Measurements from ENCODE around the gene GMDS. TPM values are rescaled to one million over a fixed set of nuclear protein-coding genes. Genes with fewer than 3 reads are reported as not detected.

Gene GMDS
- total RNA-seq, 2 experiments from 2014 or later: 31.1 to 35.9 TPM

GRCh38 chr6:2037237-2037926 lies 208.0 kb downstream of the GMDS start:
- Mint-ChIP-seq H3K27me3 (peaks cover 7% of the 10 kb centered on the region), H3K4me1 (peaks cover 29% of the 10 kb centered on the region), H3K36me3 (ENCODE audit: low read depth) (peaks cover 2% of the 10 kb centered on the region), H3K9me3 (no peaks in the 10 kb centered on the region), H3K4me3 (no peak overlapping the region), H3K27ac (no peak overlapping the region)
- ChIA-PET CTCF (no interaction called here), POLR2A (no interaction called here)
- no peak for DNase-seq

- POLR2A ChIA-PET: no interaction called here
- H3K36me3 Mint-ChIP-seq (ENCODE audit: low read depth): peaks cover 2% of the 10 kb centered on the region
- CTCF ChIA-PET: no interaction called here
Observed at GRCh38 chr6:2036710-2037023, 208.7 kb downstream of the GMDS start.

GRCh38 chr6:2035826-2036709 lies 209.3 kb downstream of the GMDS start:
- Mint-ChIP-seq H3K27ac (no peak overlapping the region), H3K27me3 (peaks cover 7% of the 10 kb centered on the region)

More at GRCh38 chr6:2036710-2037023, 208.7 kb downstream of the GMDS start:
- no peak for DNase-seq
- Mint-ChIP-seq H3K4me1 (peaks cover 29% of the 10 kb centered on the region), H3K27ac (no peak overlapping the region), H3K4me3 (no peak overlapping the region), H3K9me3 (no peaks in the 10 kb centered on the region), H3K27me3 (peaks cover 7% of the 10 kb centered on the region)

GRCh38 chr6:2035046-2035445 lies 210.4 kb downstream of the GMDS start:
- Mint-ChIP-seq H3K36me3 (ENCODE audit: low read depth) (peaks cover 2% of the 10 kb centered on the region), H3K27me3 (peaks cover 7% of the 10 kb centered on the region), H3K4me1 (peaks cover 29% of the 10 kb centered on the region), H3K27ac (no peak overlapping the region), H3K4me3 (no peak overlapping the region), H3K9me3 (no peaks in the 10 kb centered on the region)
- DNase-seq: no peak
- CTCF ChIA-PET: no interaction called here
- POLR2A ChIA-PET: no interaction called here

More at GRCh38 chr6:2035826-2036709, 209.3 kb downstream of the GMDS start:
- no peak overlapping the region for H3K4me3 Mint-ChIP-seq
- H3K4me1 Mint-ChIP-seq: peaks cover 29% of the 10 kb centered on the region
- H3K36me3 Mint-ChIP-seq (ENCODE audit: low read depth): peaks cover 2% of the 10 kb centered on the region
- H3K9me3 Mint-ChIP-seq: no peaks in the 10 kb centered on the region
- POLR2A ChIA-PET: no interaction called here
- DNase-seq: no peak
- CTCF ChIA-PET: no interaction called here

GRCh38 chr6:2034256-2034655 lies 211.1 kb downstream of the GMDS start:
- Mint-ChIP-seq H3K27me3 (peaks cover 7% of the 10 kb centered on the region), H3K27ac (no peak overlapping the region), H3K9me3 (no peaks in the 10 kb centered on the region), H3K4me1 (peaks cover 29% of the 10 kb centered on the region), H3K4me3 (no peak overlapping the region), H3K36me3 (ENCODE audit: low read depth) (peaks cover 2% of the 10 kb centered on the region)
- no peak for DNase-seq
- CTCF ChIA-PET: no interaction called here
- POLR2A ChIA-PET: no interaction called here

GRCh38 chr6:2033544-2033943 lies 211.9 kb downstream of the GMDS start:
- Mint-ChIP-seq H3K4me3 (no peak overlapping the region), H3K27ac (no peak overlapping the region), H3K4me1 (peaks cover 28% of the 10 kb centered on the region), H3K9me3 (no peaks in the 10 kb centered on the region), H3K36me3 (ENCODE audit: low read depth) (peaks cover 2% of the 10 kb centered on the region), H3K27me3 (peaks cover 7% of the 10 kb centered on the region)
- POLR2A ChIA-PET: no interaction called here
- DNase-seq: no peak
- CTCF ChIA-PET: no interaction called here

GRCh38 chr6:2030682-2031244 lies 214.6 kb downstream of the GMDS start:
- Mint-ChIP-seq H3K27me3 (no peaks in the 10 kb centered on the region), H3K4me1 (peaks cover 11% of the 10 kb centered on the region), H3K27ac (no peak overlapping the region), H3K4me3 (no peak overlapping the region), H3K9me3 (no peaks in the 10 kb centered on the region), H3K36me3 (ENCODE audit: low read depth) (peaks cover 2% of the 10 kb centered on the region)
- DNase-seq: no peak
- POLR2A ChIA-PET: no interaction called here
- CTCF ChIA-PET: no interaction called here

GRCh38 chr6:2029952-2030351 lies 215.5 kb downstream of the GMDS start:
- Mint-ChIP-seq H3K4me1 (peaks cover 11% of the 10 kb centered on the region), H3K36me3 (ENCODE audit: low read depth) (no peaks in the 10 kb centered on the region), H3K27me3 (no peaks in the 10 kb centered on the region), H3K4me3 (no peak overlapping the region), H3K9me3 (no peaks in the 10 kb centered on the region), H3K27ac (no peak overlapping the region)
- ChIA-PET POLR2A (no interaction called here), CTCF (no interaction called here)
- no peak for DNase-seq

GRCh38 chr6:2029130-2029794 lies 216.1 kb downstream of the GMDS start:
- Mint-ChIP-seq H3K9me3 (no peaks in the 10 kb centered on the region), H3K27ac (no peak overlapping the region), H3K36me3 (ENCODE audit: low read depth) (no peaks in the 10 kb centered on the region), H3K27me3 (no peaks in the 10 kb centered on the region), H3K4me3 (no peak overlapping the region), H3K4me1 (peaks cover 10% of the 10 kb centered on the region)
- ChIA-PET CTCF (no interaction called here), POLR2A (no interaction called here)
- DNase-seq: no peak

GRCh38 chr6:2028457-2029038 lies 216.9 kb downstream of the GMDS start:
- CTCF ChIA-PET: no interaction called here
- POLR2A ChIA-PET: no interaction called here

GRCh38 chr6:2026133-2026532 lies 219.3 kb downstream of the GMDS start:
- Mint-ChIP-seq H3K36me3 (ENCODE audit: low read depth) (no peaks in the 10 kb centered on the region), H3K4me3 (no peak overlapping the region), H3K27me3 (no peaks in the 10 kb centered on the region), H3K27ac (no peak overlapping the region), H3K9me3 (no peaks in the 10 kb centered on the region), H3K4me1 (peaks cover 15% of the 10 kb centered on the region)
- DNase-seq: no peak
- ChIA-PET CTCF (no interaction called here), POLR2A (no interaction called here)

More at GRCh38 chr6:2028457-2029038, 216.9 kb downstream of the GMDS start:
- no peaks in the 10 kb centered on the region for H3K9me3 Mint-ChIP-seq
- H3K36me3 Mint-ChIP-seq (ENCODE audit: low read depth): no peaks in the 10 kb centered on the region
- H3K27ac Mint-ChIP-seq: no peak overlapping the region
- no peak for DNase-seq
- peaks cover 12% of the 10 kb centered on the region for H3K4me1 Mint-ChIP-seq
- no peaks in the 10 kb centered on the region for H3K27me3 Mint-ChIP-seq
- no peak overlapping the region for H3K4me3 Mint-ChIP-seq

- ChIA-PET CTCF (no interaction called here), POLR2A (interaction anchor here (0.6 kb wide), 1 partner anchor 11 kb away, joined by 4 read pairs; no protein-coding TSS in a partner anchor)
- H3K36me3 Mint-ChIP-seq (ENCODE audit: low read depth): peaks cover 3% of the 10 kb centered on the region
- no peak overlapping the region for H3K27ac Mint-ChIP-seq
- H3K27me3 Mint-ChIP-seq: peaks cover 2% of the 10 kb centered on the region
- H3K9me3 Mint-ChIP-seq: no peaks in the 10 kb centered on the region
- peaks cover 9% of the 10 kb centered on the region for H3K4me1 Mint-ChIP-seq
- no peak for DNase-seq
- no peak overlapping the region for H3K4me3 Mint-ChIP-seq
Observed at GRCh38 chr6:2021713-2022125, 223.7 kb downstream of the GMDS start.

GRCh38 chr6:2020909-2021308 lies 224.5 kb downstream of the GMDS start:
- Mint-ChIP-seq H3K9me3 (no peaks in the 10 kb centered on the region), H3K27ac (no peak overlapping the region), H3K27me3 (peaks cover 2% of the 10 kb centered on the region), H3K4me1 (peaks cover 9% of the 10 kb centered on the region), H3K4me3 (no peak overlapping the region), H3K36me3 (ENCODE audit: low read depth) (peaks cover 3% of the 10 kb centered on the region)
- DNase-seq: no peak
- POLR2A ChIA-PET: interaction anchor here (0.6 kb wide), 1 partner anchor 11 kb away, joined by 4 read pairs; no protein-coding TSS in a partner anchor
- CTCF ChIA-PET: no interaction called here
